ENCODE data around the gene DDX1. TPM values are rescaled to one million over a fixed set of nuclear protein-coding genes. Genes with fewer than 3 reads are reported as not detected.
A peak's percentile ranks its signal among the peaks of the same experiment; 100 is the strongest.

Gene DDX1
- polyA plus RNA-seq, 5 donors, result 110 to 149 (median 145) TPM

GRCh38 chr2:15627817-15628684 lies 36.4 kb downstream of the DDX1 start:
- no peak for DNase-seq

- no peak for DNase-seq
Observed at GRCh38 chr2:15628899-15629855, 37.5 kb downstream of the DDX1 start.

GRCh38 chr2:15630121-15630977 lies 38.7 kb downstream of the DDX1 start:
- DNase-seq, result no peak

GRCh38 chr2:15630978-15631719 lies 39.5 kb downstream of the DDX1 start:
- no peak for DNase-seq

- DNase-seq, result no peak
Observed at GRCh38 chr2:15631883-15632282, 40.2 kb downstream of the DDX1 start.

- DNase-seq, result no peak
Observed at GRCh38 chr2:15633043-15633970, 41.6 kb downstream of the DDX1 start.

GRCh38 chr2:15633971-15634346 lies 42.3 kb downstream of the DDX1 start:
- no peak for DNase-seq

GRCh38 chr2:15634846-15635490 lies 43.3 kb downstream of the DDX1 start:
- no peak for DNase-seq

- peak; percentile 70 to 83 for DNase-seq
Observed at GRCh38 chr2:15636972-15637785, 45.5 kb downstream of the DDX1 start.

GRCh38 chr2:15638720-15639119 lies 47.1 kb downstream of the DDX1 start:
- DNase-seq, result no peak

- DNase-seq, result no peak
Observed at GRCh38 chr2:15639323-15640251, 47.9 kb downstream of the DDX1 start.

- peak in 1 of 2 donors; percentile 21 for DNase-seq
Observed at GRCh38 chr2:15640261-15640711, 48.6 kb downstream of the DDX1 start.

- DNase-seq, result no peak
Observed at GRCh38 chr2:15640784-15641183, 49.1 kb downstream of the DDX1 start.

GRCh38 chr2:15641530-15641982 lies 49.9 kb downstream of the DDX1 start:
- DNase-seq, result no peak

- no peak for DNase-seq
Observed at GRCh38 chr2:15642011-15642814, 50.5 kb downstream of the DDX1 start.

Data from right lung (tissue), 5 donors.